AG09319 (cell line): ENCODE results near the gene NOP10.

ENCODE experiments used
- DNase-seq: peaks from one replicate; pipeline ENCODE4 v3.0.0-alpha.2; 2010; ENCODE audit warnings: low read depth; ENCODE audit errors: extremely low read depth
- CTCF ChIP-seq: IDR thresholded peaks from 2 replicates; pipeline ENCODE4 v1.5.1; 2011; ENCODE audit warnings: low read depth, mild to moderate bottlenecking, inconsistent platforms, low read length, moderate library complexity

Gene NOP10

DNA sequence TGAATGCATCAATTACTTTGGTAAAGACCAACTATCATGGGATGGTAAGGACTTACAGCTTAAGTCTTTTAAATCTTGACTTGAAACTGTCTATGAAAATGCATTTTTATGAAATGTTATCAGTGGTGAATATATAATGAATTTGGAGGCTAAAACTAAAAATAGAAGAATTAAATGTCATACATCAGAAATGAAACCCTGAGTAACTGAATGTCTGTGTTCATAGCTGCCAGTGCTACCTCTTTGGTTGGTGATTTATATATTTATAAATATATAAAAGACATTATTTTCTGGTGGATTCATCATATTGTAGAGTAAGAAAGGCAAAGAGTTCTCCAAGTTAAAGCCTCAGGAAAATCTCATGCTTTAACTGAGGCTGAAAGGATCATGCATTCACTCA, 17.6 kb downstream of the NOP10 start:
- DNase-seq = no peak
- TF ChIP-seq CTCF = no peak

- TF ChIP-seq CTCF = no peak
- DNase-seq = no peak
Observed at GRCh38 chr15:34324933-34325332, 18.0 kb downstream of the NOP10 start.

GRCh38 chr15:34323217-34323616, 19.7 kb downstream of the NOP10 start:
- no peak for DNase-seq

DNA sequence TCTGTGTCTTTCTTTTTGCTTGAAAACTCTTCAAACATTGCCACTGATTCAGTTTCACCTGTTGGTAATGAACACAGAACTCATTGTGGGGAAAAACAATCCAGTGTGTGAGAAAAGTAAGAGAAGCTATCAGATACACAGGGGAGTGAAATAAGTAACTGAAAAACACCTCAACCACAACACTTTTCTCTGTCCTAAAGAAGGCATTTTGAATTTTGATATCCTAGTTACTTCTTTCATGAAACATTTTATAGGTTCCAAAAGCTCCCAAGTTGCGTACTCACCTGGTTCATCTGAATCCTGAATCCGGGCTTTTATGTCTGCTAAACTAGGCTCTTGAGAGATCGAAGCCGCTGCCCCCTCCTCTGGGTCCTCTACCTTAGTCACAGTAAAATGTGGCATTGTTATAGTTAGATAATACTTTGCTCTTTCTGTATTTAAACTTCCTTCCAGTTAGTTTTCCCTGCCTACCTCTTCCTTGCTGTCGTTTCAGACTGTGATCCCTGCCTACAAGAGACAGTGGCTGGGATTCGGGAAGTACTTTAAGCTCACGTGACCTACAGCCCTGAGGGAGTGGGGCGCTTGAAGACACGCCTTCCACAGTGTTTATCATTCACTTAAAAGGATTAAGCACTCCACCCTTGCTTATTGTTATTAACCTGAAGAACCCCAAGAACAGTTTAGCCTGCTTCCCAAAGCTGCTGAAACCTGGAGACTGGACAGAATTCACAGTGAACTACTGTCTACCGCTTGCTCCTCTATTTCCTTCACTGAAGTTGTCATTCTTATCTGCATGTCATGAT, 24.5 kb downstream of the NOP10 start:
- peak; percentile 15 for DNase-seq
- TF ChIP-seq CTCF = no peak

More at GRCh38 chr15:34323217-34323616, 19.7 kb downstream of the NOP10 start:
- no peak for TF ChIP-seq CTCF

- no peak for TF ChIP-seq CTCF
- DNase-seq = no peak
Observed at GRCh38 chr15:34314491-34315490, 28.1 kb downstream of the NOP10 start.

GRCh38 chr15:34311563-34311962, 31.4 kb downstream of the NOP10 start:
- no peak for DNase-seq
- TF ChIP-seq CTCF = no peak

- no peak for TF ChIP-seq CTCF
- DNase-seq = peak; percentile 43
Observed at GRCh38 chr15:34304613-34305012, 38.3 kb downstream of the NOP10 start.
